ENCODE measurements around the gene GLUD2. TPM values are rescaled to one million over a fixed set of nuclear protein-coding genes. Genes with fewer than 3 reads are reported as not detected.

Gene GLUD2
- total and polyA plus RNA-seq, 9 of the 15 experiments (the other 6 are each of a cell fraction or from before 2014, with no cell fraction given) = 1.5 to 9.6 (median 7.1) TPM

- Histone ChIP-seq H3K4me2 (ENCODE audit: insufficient read depth, low read length) (no peak overlapping the region), H3K9me3 (replicated peaks; ENCODE audit: control insufficient read depth, insufficient read depth, low read depth, low read length) (no peaks in the 10 kb centered on the region), H3K27ac (ENCODE audit: extremely low read depth, low read depth, low read length) (no peak overlapping the region), H3K36me3 (ENCODE audit: control insufficient read depth, insufficient read depth, low read length) (no peaks in the 10 kb centered on the region), H3K9ac (ENCODE audit: insufficient read depth in 1 of 2, low read depth in 2 of 2, low read length in 2 of 2) (no peak overlapping the region), H4K20me1 (replicated peaks; ENCODE audit: control insufficient read depth, insufficient read depth, low read length) (no peaks in the 10 kb centered on the region), H3K79me2 (ENCODE audit: control insufficient read depth, insufficient read depth, low read length) (no peaks in the 10 kb centered on the region), H3K4me3 (no peak overlapping the region), H2AFZ (ENCODE audit: low read depth, low read length) (no peak overlapping the region), H3K9me1 (ENCODE audit: control insufficient read depth, insufficient read depth, low read length) (no peaks in the 10 kb centered on the region), H3K4me1 (replicated peaks in 1 of 2; ENCODE audit: control insufficient read depth in 2 of 2, insufficient read depth in 2 of 2, low read length in 2 of 2) (no peaks in the 10 kb centered on the region), H3K27me3 (ENCODE audit: control insufficient read depth in 2 of 2, insufficient read depth in 2 of 2, low read length in 2 of 2) (no peaks in the 10 kb centered on the region)
- BruUV-seq (replicated peaks) = no TSS peak
- POLR2A ChIA-PET = no interaction called here
- CTCF ChIA-PET (ENCODE audit: low intra/inter-chr PET ratio) = no interaction called here
- intact Hi-C loops (cut with micrococcal nuclease) = no loop called here
- DNase-seq (ENCODE audit: extremely low read depth in 1 of 4, low spot score in 3 of 4) (no peak), FAIRE-seq (no peak), ATAC-seq (no peak)
- TF ChIP-seq PML (IDR thresholded peaks at IDR 0.05; ENCODE audit: low read length) (no peak), ZNF699 (CRISPR knock-in tag; IDR thresholded peaks at IDR 0.05; ENCODE audit: insufficient replicate concordance) (no peak), HNRNPL (IDR thresholded peaks at IDR 0.05; ENCODE audit: low read depth, low read length) (no peak), ATF4 (CRISPR knock-in tag; IDR thresholded peaks at IDR 0.05) (no peak), ZFX (CRISPR knock-in tag; IDR thresholded peaks at IDR 0.05) (no peak), CXXC5 (CRISPR knock-in tag; IDR thresholded peaks at IDR 0.05) (no peak), ZSCAN32 (CRISPR knock-in tag; IDR thresholded peaks at IDR 0.05) (no peak), DDX20 (tag; IDR thresholded peaks at IDR 0.05; ENCODE audit: low read depth) (no peak), HMG20B (CRISPR knock-in tag; IDR thresholded peaks at IDR 0.05) (no peak), L3MBTL2 (IDR thresholded peaks at IDR 0.05) (no peak), RHOXF2B (CRISPR knock-in tag; conservative IDR thresholded peaks at IDR 0.05) (no peak), RBFOX2 (IDR thresholded peaks at IDR 0.05; ENCODE audit: low read depth, low read length) (no peak), ZNF253 (CRISPR knock-in tag; conservative IDR thresholded peaks at IDR 0.05) (no peak), ZNF408 (CRISPR knock-in tag; IDR thresholded peaks at IDR 0.05; ENCODE audit: low read depth) (no peak), SIN3A (IDR thresholded peaks at IDR 0.05; ENCODE audit: borderline replicate concordance in 2 of 2, control insufficient read depth in 1 of 2, low read depth in 2 of 2, low read length in 2 of 2) (no peak), GTF2A2 (tag; IDR thresholded peaks at IDR 0.05) (no peak)
- TF ChIP-seq, protein P1, sequence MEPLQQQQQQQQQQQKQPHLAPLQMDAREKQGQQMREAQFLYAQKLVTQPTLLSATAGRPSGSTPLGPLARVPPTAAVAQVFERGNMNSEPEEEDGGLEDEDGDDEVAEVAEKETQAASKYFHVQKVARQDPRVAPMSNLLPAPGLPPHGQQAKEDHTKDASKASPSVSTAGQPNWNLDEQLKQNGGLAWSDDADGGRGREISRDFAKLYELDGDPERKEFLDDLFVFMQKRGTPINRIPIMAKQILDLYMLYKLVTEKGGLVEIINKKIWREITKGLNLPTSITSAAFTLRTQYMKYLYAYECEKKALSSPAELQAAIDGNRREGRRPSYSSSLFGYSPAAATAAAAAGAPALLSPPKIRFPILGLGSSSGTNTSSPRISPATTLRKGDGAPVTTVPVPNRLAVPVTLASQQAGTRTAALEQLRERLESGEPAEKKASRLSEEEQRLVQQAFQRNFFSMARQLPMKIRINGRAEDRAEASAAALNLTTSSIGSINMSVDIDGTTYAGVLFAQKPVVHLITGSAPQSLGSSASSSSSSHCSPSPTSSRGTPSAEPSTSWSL (CRISPR knock-in tag; IDR thresholded peaks at IDR 0.05; ENCODE audit: borderline replicate concordance) = no peak
- 13% methylated on average over 3 of the region's 3 CpGs for WGBS (ENCODE audit: insufficient coverage, low coverage, missing lambda C conversion rate)
- in situ Hi-C loops (cut with MboI) = no loop called here
Observed at GRCh38 chrX:121009764-121010163, 37.6 kb upstream of the GLUD2 start.

All from K562 (cell line).